Esophagus squamous epithelium (tissue), 5 donors: ENCODE measurements around the gene NRXN2. TPM values are rescaled to one million over a fixed set of nuclear protein-coding genes. Genes with fewer than 3 reads are reported as not detected.

ENCODE experiments used
- DNase-seq: peaks from one replicate; lab custom pipeline; 2025; lab: John Stamatoyannopoulos, UW
- H3K27ac ChIP-seq, 4 donors: fragments of 200-600 bp; sonication (generic); one replicate each; pipeline ENCODE4 v1.5.1; 2016 to 2019; ENCODE audit warnings: mild to moderate bottlenecking in 1 of 4
- H3K27me3 ChIP-seq, 4 donors: fragments of 200-600 bp; sonication (generic); 1 replicate in 3 of 4; 2 replicates in 1 of 4; pipeline versions ENCODE4 v1.5.1 to v1.6.0; 2017 to 2021; ENCODE audit warnings: antibody characterized with exemption in 1 of 4
- H3K36me3 ChIP-seq, 3 donors: fragments of 200-600 bp; sonication (generic); one replicate each; pipeline ENCODE4 v1.5.1; 2016 to 2019
- H3K4me1 ChIP-seq, 3 donors: fragments of 200-600 bp; sonication (generic); one replicate each; pipeline ENCODE4 v1.5.1; 2017 to 2019
- H3K4me3 ChIP-seq, 4 donors: fragments of 200-600 bp; sonication (generic); 1 replicate in 3 of 4; 2 replicates in 1 of 4; pipeline ENCODE4 v1.5.1; 2016 to 2019; ENCODE audit warnings: mild to moderate bottlenecking in 2 of 4, moderate library complexity in 1 of 4
- H3K9me3 ChIP-seq, 3 donors: fragments of 200-600 bp; sonication (generic); one replicate each; pipeline ENCODE4 v1.5.1; 2016 to 2019
- POLR2A ChIP-seq, 4 donors: fragments of 450-650 bp; IDR thresholded peaks; one replicate each; pipeline ENCODE4 v1.6.1; 2017; ENCODE audit warnings: antibody characterized with exemption in 4 of 4, mild to moderate bottlenecking in 4 of 4, moderate library complexity in 3 of 4
- WGBS, 2 donors: methylation state at CpG; one replicate each; pipeline ENCODE4 v1.1.5; 2018; 5-methylcytosine and 5-hydroxymethylcytosine counted together
- intact Hi-C: fragments of 100-400 bp; cut with DNase I; formaldehyde crosslinking; loops from one replicate; pipeline ENCODE4 v1.15.0; 2022
- total RNA-seq, 4 donors: library from RNA; depleted of rRNA; stranded (reverse); fragments of >200 nt; gene quantifications; one replicate each; pipeline ENCODE4 v1.1.0, GENCODE V29; 2016
- TF ChIP-seq, protein P1 (sequence below), 6 experiments: fragments of 450-650 bp in 4 of 6; fragments of 200-600 bp in 2 of 6; sonication (generic) in 2 of 6; IDR thresholded peaks; one replicate each; pipeline ENCODE4 v1.5.1; 2016 to 2019; ENCODE audit warnings: antibody characterized with exemption in 6 of 6, mild to moderate bottlenecking in 4 of 6, moderate library complexity in 4 of 6
- donor health status: DM: yes; HTN: yes; CAD: no.

The NRXN2 gene
- total RNA-seq, 4 donors from 2014 or later, result 0.38 TPM; not detected in 3

DNA sequence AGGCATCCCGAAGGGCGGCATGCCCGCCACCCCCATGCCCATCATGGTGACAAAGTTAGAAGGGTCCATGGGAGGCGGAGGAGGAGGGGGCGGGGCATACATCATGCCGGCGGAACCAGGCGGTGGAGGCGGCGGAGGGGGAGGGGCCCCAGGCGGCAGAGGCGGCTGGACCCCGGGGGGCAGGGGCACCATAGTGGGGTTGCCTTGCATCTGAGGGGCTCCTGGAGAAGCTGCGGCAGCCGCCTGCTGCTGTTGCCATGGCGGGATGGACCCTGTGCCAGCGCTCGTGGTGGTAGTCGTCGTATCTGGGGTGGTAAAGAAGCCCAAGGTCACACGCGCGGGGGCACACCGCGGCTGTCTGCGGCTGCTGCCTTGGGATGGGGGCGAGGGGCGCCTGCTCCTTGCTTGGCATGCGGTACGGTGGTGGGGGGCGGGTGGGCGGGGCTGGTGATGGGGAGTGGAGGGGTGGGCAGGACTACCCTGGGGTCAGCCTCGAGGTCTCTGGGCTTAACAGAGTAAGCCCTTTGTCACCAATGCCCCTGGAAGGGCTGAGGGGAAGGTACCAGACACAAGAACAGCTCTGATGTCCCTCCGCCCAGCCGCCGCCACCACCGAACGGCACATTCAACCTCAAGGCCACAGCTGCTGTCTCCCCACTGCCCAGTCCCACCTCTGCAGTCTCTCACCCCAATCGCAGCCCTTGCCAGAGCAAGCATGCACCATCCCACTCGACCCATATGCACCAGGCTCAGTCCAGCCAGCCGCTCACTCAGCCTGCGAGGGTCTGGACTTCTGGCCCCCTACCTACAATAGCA is 43.1 kb upstream of the NRXN2 start:
- peak overlapping the region in 3 of 4 donors; percentile 2 to 78 (median 3) for H3K27ac ChIP-seq
- no peak for DNase-seq
- 84 to 93% methylated on average over 9 to 21 of the region's 42 CpGs for WGBS, 2 donors

GRCh38 chr11:64765291-64765850 is 42.4 kb upstream of the NRXN2 start:
- Histone ChIP-seq H3K4me3 (no peak overlapping the region), H3K27me3 (no peaks in the 10 kb centered on the region), H3K4me1 (peaks cover 19 to 82% (median 42%) of the 10 kb centered on the region in 3 donors), H3K27ac (peak overlapping the region in 2 of 4 donors; percentile 78 to 82), H3K36me3 (peaks cover 65 to 84% (median 73%) of the 10 kb centered on the region in 3 donors), H3K9me3 (no peaks in the 10 kb centered on the region)
- intact Hi-C loops, result no loop called here
- DNase-seq, result no peak
- TF ChIP-seq POLR2A (IDR thresholded peaks at IDR 0.05), result no peak
- TF ChIP-seq, protein P1, sequence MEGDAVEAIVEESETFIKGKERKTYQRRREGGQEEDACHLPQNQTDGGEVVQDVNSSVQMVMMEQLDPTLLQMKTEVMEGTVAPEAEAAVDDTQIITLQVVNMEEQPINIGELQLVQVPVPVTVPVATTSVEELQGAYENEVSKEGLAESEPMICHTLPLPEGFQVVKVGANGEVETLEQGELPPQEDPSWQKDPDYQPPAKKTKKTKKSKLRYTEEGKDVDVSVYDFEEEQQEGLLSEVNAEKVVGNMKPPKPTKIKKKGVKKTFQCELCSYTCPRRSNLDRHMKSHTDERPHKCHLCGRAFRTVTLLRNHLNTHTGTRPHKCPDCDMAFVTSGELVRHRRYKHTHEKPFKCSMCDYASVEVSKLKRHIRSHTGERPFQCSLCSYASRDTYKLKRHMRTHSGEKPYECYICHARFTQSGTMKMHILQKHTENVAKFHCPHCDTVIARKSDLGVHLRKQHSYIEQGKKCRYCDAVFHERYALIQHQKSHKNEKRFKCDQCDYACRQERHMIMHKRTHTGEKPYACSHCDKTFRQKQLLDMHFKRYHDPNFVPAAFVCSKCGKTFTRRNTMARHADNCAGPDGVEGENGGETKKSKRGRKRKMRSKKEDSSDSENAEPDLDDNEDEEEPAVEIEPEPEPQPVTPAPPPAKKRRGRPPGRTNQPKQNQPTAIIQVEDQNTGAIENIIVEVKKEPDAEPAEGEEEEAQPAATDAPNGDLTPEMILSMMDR (IDR thresholded peaks at IDR 0.05), result peak in 1 of 6 experiments; percentile 11
- WGBS, 2 donors, result 79 to 86% methylated on average over 18 to 30 of the region's 30 CpGs

More for the DNA sequence above, 43.1 kb upstream of the NRXN2 start:
- no peak overlapping the region for H3K4me3 ChIP-seq
- no peaks in the 10 kb centered on the region for H3K27me3 ChIP-seq
- H3K4me1 ChIP-seq, result peaks cover 19 to 82% (median 37%) of the 10 kb centered on the region in 3 donors
- TF ChIP-seq, protein P1 (IDR thresholded peaks at IDR 0.05), result no peak
- TF ChIP-seq POLR2A (IDR thresholded peaks at IDR 0.05), result no peak
- H3K36me3 ChIP-seq, result peaks cover 72 to 91% (median 79%) of the 10 kb centered on the region in 3 donors
- intact Hi-C loops, result no loop called here
- H3K9me3 ChIP-seq, result no peaks in the 10 kb centered on the region

DNA sequence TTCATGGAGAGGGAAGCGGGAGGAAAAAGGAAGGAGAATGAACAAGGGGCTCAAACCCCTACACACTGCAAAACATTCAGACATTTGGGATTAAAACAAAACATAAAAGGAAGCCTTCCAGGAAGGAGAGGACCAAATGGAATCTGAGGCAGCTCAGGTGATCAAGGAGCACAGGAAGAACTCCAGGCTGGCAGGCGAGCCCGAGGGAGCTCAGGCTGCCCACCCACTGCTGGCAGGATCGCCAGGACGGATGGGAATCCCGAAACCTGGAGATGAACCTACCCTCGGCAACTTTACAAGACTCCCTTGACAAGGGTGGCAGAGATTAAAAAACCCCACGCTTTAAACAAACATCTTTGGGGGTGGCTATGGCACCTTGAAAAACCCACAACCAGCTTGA is 41.8 kb upstream of the NRXN2 start:
- H3K4me3 ChIP-seq, result no peak overlapping the region
- DNase-seq, result no peak

GRCh38 chr11:64764040-64764611 is 41.1 kb upstream of the NRXN2 start:
- Histone ChIP-seq H3K27ac (peak overlapping the region; percentile 59 to 82 (median 74)), H3K36me3 (peaks cover 52 to 72% (median 61%) of the 10 kb centered on the region in 3 donors), H3K9me3 (no peaks in the 10 kb centered on the region), H3K4me1 (peaks cover 25 to 93% (median 54%) of the 10 kb centered on the region in 3 donors), H3K27me3 (no peaks in the 10 kb centered on the region), H3K4me3 (no peak overlapping the region)
- intact Hi-C loops, result no loop called here
- WGBS, 2 donors, result 35 to 54% methylated on average over 10 to 11 of the region's 11 CpGs
- TF ChIP-seq, protein P1 (IDR thresholded peaks at IDR 0.05), result no peak
- TF ChIP-seq POLR2A (IDR thresholded peaks at IDR 0.05), result no peak
- no peak for DNase-seq

More for the DNA sequence above, 41.8 kb upstream of the NRXN2 start:
- H3K27ac ChIP-seq, result peak overlapping the region in 2 of 4 donors; percentile 78 to 82
- no peaks in the 10 kb centered on the region for H3K9me3 ChIP-seq
- peaks cover 21 to 87% (median 48%) of the 10 kb centered on the region in 3 donors for H3K4me1 ChIP-seq
- intact Hi-C loops, result no loop called here
- 56 to 59% methylated on average over 8 of the region's 8 CpGs for WGBS, 2 donors
- no peaks in the 10 kb centered on the region for H3K27me3 ChIP-seq
- peaks cover 59 to 78% (median 67%) of the 10 kb centered on the region in 3 donors for H3K36me3 ChIP-seq
- TF ChIP-seq POLR2A (IDR thresholded peaks at IDR 0.05), result no peak
- TF ChIP-seq, protein P1 (IDR thresholded peaks at IDR 0.05), result no peak
